Glutamatergic neuron (in vitro differentiated cells): ENCODE data around the gene CYP4F3. TPM values are rescaled to one million over a fixed set of nuclear protein-coding genes. Genes with fewer than 3 reads are reported as not detected.
"Not testable (repeated sequence)": the region's sequence is repeated elsewhere in the genome, so short reads cannot be mapped to it uniquely, and the experiment has no call there.

ENCODE experiments used
- DNase-seq: peaks from one replicate; pipeline ENCODE4 v3.0.0; 2022
- H3K27ac Mint-ChIP-seq: one replicate; pipeline ENCODE4 v1.8.0; 2020; ENCODE audit warnings: mild to moderate bottlenecking, mixed read lengths, inconsistent platforms; ENCODE audit not compliant: unreplicated experiment
- H3K27me3 Mint-ChIP-seq: one replicate; pipeline ENCODE4 v1.8.0; 2020; ENCODE audit warnings: mild to moderate bottlenecking, moderate library complexity, mixed read lengths, inconsistent platforms; ENCODE audit not compliant: unreplicated experiment
- H3K36me3 Mint-ChIP-seq: one replicate; pipeline ENCODE4 v1.8.0; 2020; ENCODE audit warnings: mild to moderate bottlenecking, mixed read lengths, inconsistent platforms; ENCODE audit not compliant: unreplicated experiment
- H3K4me1 Mint-ChIP-seq: one replicate; pipeline ENCODE4 v1.8.0; 2020; ENCODE audit warnings: mild to moderate bottlenecking, low read depth, mixed read lengths, inconsistent platforms; ENCODE audit not compliant: unreplicated experiment
- H3K4me3 Mint-ChIP-seq: one replicate; pipeline ENCODE4 v1.8.0; 2020; ENCODE audit warnings: mild to moderate bottlenecking, mixed read lengths, inconsistent platforms; ENCODE audit not compliant: unreplicated experiment
- H3K9me3 Mint-ChIP-seq: one replicate; pipeline ENCODE4 v1.8.0; 2020; ENCODE audit warnings: mild to moderate bottlenecking, moderate library complexity, mixed read lengths, inconsistent platforms; ENCODE audit not compliant: unreplicated experiment
- CTCF ChIP-seq: fragments of 200-600 bp; sonication (generic); IDR thresholded peaks from one replicate; pipeline ENCODE4 v1.5.0; 2021; ENCODE audit not compliant: partially characterized antibody, unreplicated experiment
- long read RNA-seq: library from polyadenylated mRNA; unstranded; transcript quantifications from one replicate; pipeline ENCODE4 v2.0.0, GENCODE V29; 2020; ENCODE audit not compliant: unreplicated experiment
- total RNA-seq: library from RNA; stranded (reverse); fragmentation: NEBNext Ultra II Directional; extraction: Animal tissue kit (Norgen Biotek cat#: 25700); gene quantifications from one replicate; pipeline ENCODE4 v1.2.1, GENCODE V29; 2021; ENCODE audit not compliant: unreplicated experiment

The CYP4F3 gene
- not detected for total RNA-seq
- long read RNA-seq, result 0 reads

GRCh38 chr19:15640294-15640903, at the start of gene CYP4F3:
TSS of gene CYP4F3 (plus strand) at chr19:15640897. CDS start at chr19:15641416, 519 bp downstream.
- Mint-ChIP-seq H3K9me3 (peaks cover 14% of the 10 kb centered on the region), H3K36me3 (no peaks in the 10 kb centered on the region)
- no peak for TF ChIP-seq CTCF

GRCh38 chr19:15591796-15592195, 48.9 kb upstream of the CYP4F3 start:
- DNase-seq, result no peak
- H3K4me3 Mint-ChIP-seq, result no peak overlapping the region
- peaks cover 7% of the 10 kb centered on the region for H3K9me3 Mint-ChIP-seq
- H3K4me1 Mint-ChIP-seq, result no peaks in the 10 kb centered on the region
- H3K27ac Mint-ChIP-seq, result no peak overlapping the region
- peaks cover 4% of the 10 kb centered on the region for H3K36me3 Mint-ChIP-seq
- TF ChIP-seq CTCF, result no peak
- peaks cover 7% of the 10 kb centered on the region for H3K27me3 Mint-ChIP-seq

More at GRCh38 chr19:15640294-15640903, at the start of gene CYP4F3:
- H3K4me3 Mint-ChIP-seq, result no peak within 1 kb of the TSS
- H3K27ac Mint-ChIP-seq, result no peak within 1 kb of the TSS
- DNase-seq, result no peak
- H3K27me3 Mint-ChIP-seq, result peaks cover 2% of the 10 kb centered on the region
- H3K4me1 Mint-ChIP-seq, result no peaks in the 10 kb centered on the region

GRCh38 chr19:15592506-15592905, 48.2 kb upstream of the CYP4F3 start:
- not testable (repeated sequence) for H3K4me1 Mint-ChIP-seq, H3K27me3 Mint-ChIP-seq, H3K36me3 Mint-ChIP-seq, DNase-seq, H3K27ac Mint-ChIP-seq, H3K4me3 Mint-ChIP-seq, H3K9me3 Mint-ChIP-seq

- not testable (repeated sequence) for H3K27ac Mint-ChIP-seq, H3K27me3 Mint-ChIP-seq, DNase-seq, H3K4me3 Mint-ChIP-seq, H3K36me3 Mint-ChIP-seq, H3K4me1 Mint-ChIP-seq, H3K9me3 Mint-ChIP-seq
Observed at GRCh38 chr19:15593766-15594165, 46.9 kb upstream of the CYP4F3 start.

- TF ChIP-seq CTCF, result no peak
- H3K27ac Mint-ChIP-seq, result no peak overlapping the region
- DNase-seq, result no peak
- H3K36me3 Mint-ChIP-seq, result peaks cover 4% of the 10 kb centered on the region
- peaks cover 5% of the 10 kb centered on the region for H3K27me3 Mint-ChIP-seq
- peaks cover 7% of the 10 kb centered on the region for H3K9me3 Mint-ChIP-seq
- H3K4me1 Mint-ChIP-seq, result no peaks in the 10 kb centered on the region
- H3K4me3 Mint-ChIP-seq, result no peak overlapping the region
Observed at GRCh38 chr19:15595069-15595468, 45.6 kb upstream of the CYP4F3 start.

- not testable (repeated sequence) for DNase-seq, H3K27me3 Mint-ChIP-seq, H3K4me3 Mint-ChIP-seq, H3K4me1 Mint-ChIP-seq, H3K27ac Mint-ChIP-seq, H3K9me3 Mint-ChIP-seq, H3K36me3 Mint-ChIP-seq
Observed at GRCh38 chr19:15607978-15608925, 32.4 kb upstream of the CYP4F3 start.
